ENCODE measurements around the gene MIPEP.

Gene MIPEP

DNA sequence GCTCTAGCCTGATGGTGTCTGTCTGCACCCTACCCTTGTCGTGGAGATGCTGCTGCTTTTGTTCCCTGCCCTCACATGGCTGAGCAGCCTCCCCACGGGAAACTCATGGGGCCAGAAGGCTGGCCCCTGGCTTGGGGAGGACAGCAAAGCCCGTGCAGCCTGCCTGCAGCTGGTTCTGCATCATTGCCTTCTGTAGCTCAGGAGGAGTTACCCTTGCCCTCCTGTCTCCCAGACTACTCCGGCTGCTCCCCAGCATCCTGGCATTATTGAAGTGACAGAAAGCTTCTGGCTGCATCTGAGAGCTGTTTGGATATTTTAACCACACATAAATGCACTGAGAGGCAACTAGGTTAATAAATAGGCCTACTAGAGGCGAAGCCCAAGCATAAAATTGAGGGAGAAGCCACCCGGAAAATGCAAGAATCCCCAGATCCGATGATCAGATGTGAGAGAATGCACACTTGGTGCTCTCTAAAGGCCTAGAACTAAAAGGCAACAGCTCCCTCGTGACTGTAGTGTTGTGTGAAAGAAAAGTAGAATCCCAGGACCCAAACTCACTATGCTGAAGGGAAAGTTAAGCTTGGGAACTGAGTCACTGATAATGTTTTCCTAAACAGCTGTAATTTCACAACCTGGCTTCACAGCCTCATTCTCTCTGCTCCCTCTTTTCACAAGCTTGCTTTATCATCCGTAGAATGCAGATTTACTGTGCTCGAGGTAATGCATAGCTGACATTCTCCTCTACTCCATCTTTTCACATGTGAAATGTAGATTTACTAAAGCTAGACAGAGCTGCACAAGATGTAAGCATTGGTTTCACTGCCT lies 208.1 kb downstream of the MIPEP start:
- DNase-seq (ENCODE audit: low read depth): no peak
